Measurements from ENCODE around the gene EHMT2. TPM values are rescaled to one million over a fixed set of nuclear protein-coding genes. Genes with fewer than 3 reads are reported as not detected.

EHMT2 gene
- total and polyA plus RNA-seq, 2 of the 4 experiments (the other 2 are of a cell fraction), result 38.0 to 51.2 TPM

- Histone ChIP-seq H2AFZ (replicated peaks; ENCODE audit: low read length, poor library complexity) (no peak overlapping the region), H3K23ac (ENCODE audit: low read depth, low read length) (no peak overlapping the region), H3K4ac (ENCODE audit: low read depth, low read length) (no peak overlapping the region), H3K14ac (replicated peaks; ENCODE audit: low read depth, low read length) (no peak overlapping the region), H3K18ac (ENCODE audit: low read depth, low read length) (no peak overlapping the region), H4K5ac (ENCODE audit: low read depth, low read length) (no peak overlapping the region), H3K9ac (ENCODE audit: low read depth, low read length) (no peak overlapping the region), H2BK5ac (ENCODE audit: low read depth, low read length, poor library complexity, severe bottlenecking) (no peak overlapping the region), H4K91ac (ENCODE audit: insufficient read depth, low read depth, low read length) (no peak overlapping the region), H3K9me3 (ENCODE audit: control insufficient read depth, insufficient read depth, low read length) (no peaks in the 10 kb centered on the region), H4K20me1 (ENCODE audit: insufficient read depth, low read length) (no peaks in the 10 kb centered on the region), H3K27me3 (ENCODE audit: control insufficient read depth, insufficient read depth, low read length) (peaks cover 8% of the 10 kb centered on the region), H3K4me2 (ENCODE audit: low read depth, low read length) (no peak overlapping the region), H2BK20ac (ENCODE audit: low read depth, low read length) (no peak overlapping the region), H2BK120ac (ENCODE audit: low read depth, low read length) (no peak overlapping the region), H3K27ac (ENCODE audit: insufficient read depth, low read length) (no peak overlapping the region), H3K79me1 (ENCODE audit: low read depth in 1 of 2, low read length in 2 of 2) (no peaks in the 10 kb centered on the region), H2AK9ac (replicated peaks; ENCODE audit: low read depth, low read length, poor library complexity) (no peak overlapping the region), H2BK15ac (ENCODE audit: low read depth, low read length) (no peak overlapping the region), H4K8ac (ENCODE audit: low read depth in 2 of 2, low read length in 2 of 2) (no peak overlapping the region), H3K4me1 (ENCODE audit: control insufficient read depth, insufficient read depth, low read length) (peaks cover 1% of the 10 kb centered on the region; the same call in 1 of the 2 replicates), H3K9me1 (ENCODE audit: insufficient read depth, low read length) (0 out of 2 replicates have a peak, but pooled peaks cover 3% of the 10 kb centered on the region), H2AK5ac (ENCODE audit: low read depth, low read length) (no peak overlapping the region), H3K56ac (ENCODE audit: extremely low read depth, insufficient read depth, low read length) (no peak overlapping the region), H3K36me3 (ENCODE audit: control insufficient read depth, insufficient read depth, low read length) (no peaks in the 10 kb centered on the region), H3K4me3 (ENCODE audit: insufficient read depth, low read depth, low read length) (no peak overlapping the region)
- ChIA-PET CTCF (no interaction called here), POLR2A (ENCODE audit: unreplicated experiment) (no interaction called here)
- dilution Hi-C loops (cut with HindIII; ENCODE audit: low sequenced_read_pairs, unreplicated experiment) (no loop called here), intact Hi-C loops (cut with micrococcal nuclease) (no loop called here), in situ Hi-C loops (cut with MboI; ENCODE audit: low sequenced_read_pairs) (no loop called here)
- ATAC-seq (ENCODE audit: low read depth), result no peak
- WGBS, 2 experiments (ENCODE audit: extremely low coverage in 2 of 2, insufficient read length in 1 of 2), result no CpG with 5 or more reads among the region's 1 CpG
- no peak for DNase-seq
- no peak for TF ChIP-seq FOS (IDR thresholded peaks at IDR 0.05; ENCODE audit: low read depth, low read length)
- TF ChIP-seq MAFK (IDR thresholded peaks at IDR 0.05; ENCODE audit: low read depth, low read length), result no peak
- TF ChIP-seq MXI1 (IDR thresholded peaks at IDR 0.05; ENCODE audit: borderline replicate concordance, low read depth, low read length), result no peak
- TF ChIP-seq SMC3 (IDR thresholded peaks at IDR 0.05; ENCODE audit: low read depth, low read length), result no peak
- no TSS peak for BruUV-seq (replicated peaks)
Observed at GRCh38 chr6:31930962-31931361, 33.5 kb upstream of the EHMT2 start.
